ENCODE measurements around the gene USP49. TPM values are rescaled to one million over a fixed set of nuclear protein-coding genes. Genes with fewer than 3 reads are reported as not detected.

The USP49 gene
- total RNA-seq, 1 experiment from 2014 or later = 2.9 TPM

DNA sequence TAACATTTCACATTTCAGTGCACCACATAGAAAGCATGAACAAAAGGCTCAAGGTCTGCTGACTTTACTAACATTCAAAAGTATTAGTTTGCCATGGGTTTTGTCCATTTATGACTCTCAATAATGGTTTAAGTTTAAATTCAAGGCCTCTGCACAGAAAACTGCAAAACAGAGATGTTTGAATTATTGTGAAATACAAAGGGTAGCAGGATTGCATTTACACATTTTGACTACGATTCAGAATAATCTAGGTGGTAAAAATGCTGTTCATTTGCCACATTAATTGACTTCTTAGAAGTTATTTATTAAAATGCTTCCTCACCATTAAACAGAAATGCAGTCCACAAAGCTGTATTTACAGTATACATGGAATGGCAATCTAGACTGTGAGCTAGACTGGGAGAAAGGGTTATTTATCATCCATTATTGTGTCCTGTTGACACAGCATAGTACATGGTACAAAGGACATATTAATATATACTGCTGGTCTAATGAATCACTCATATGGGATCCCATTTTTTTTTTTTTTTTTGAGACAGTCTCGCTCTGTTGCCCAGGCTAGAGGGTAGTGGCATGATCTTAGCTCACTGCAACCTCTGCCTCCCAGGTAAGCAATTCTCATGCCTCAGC lies 18.0 kb downstream of the USP49 start:
- no peak for DNase-seq (ENCODE audit: low spot score)

DNA sequence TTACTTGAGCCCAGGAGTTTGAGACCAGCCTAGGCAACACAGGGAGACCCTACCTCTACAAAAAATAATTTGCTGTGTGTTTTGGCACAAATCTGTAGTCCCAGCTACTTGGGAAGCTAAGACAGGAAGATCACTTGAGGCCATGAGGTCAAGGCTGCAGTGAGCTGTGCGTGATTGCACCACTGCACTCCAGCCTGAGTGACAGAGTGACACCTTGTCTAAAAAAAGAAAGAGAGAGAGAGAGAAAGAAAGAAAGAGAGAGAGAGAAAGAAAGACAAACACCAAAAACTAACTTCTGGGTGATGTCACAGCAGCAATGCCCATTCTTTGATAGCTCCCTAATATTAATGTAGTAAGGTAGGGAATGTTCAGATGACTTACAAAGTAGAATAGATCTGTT lies 20.4 kb downstream of the USP49 start:
- DNase-seq (ENCODE audit: low spot score) = no peak

DNA sequence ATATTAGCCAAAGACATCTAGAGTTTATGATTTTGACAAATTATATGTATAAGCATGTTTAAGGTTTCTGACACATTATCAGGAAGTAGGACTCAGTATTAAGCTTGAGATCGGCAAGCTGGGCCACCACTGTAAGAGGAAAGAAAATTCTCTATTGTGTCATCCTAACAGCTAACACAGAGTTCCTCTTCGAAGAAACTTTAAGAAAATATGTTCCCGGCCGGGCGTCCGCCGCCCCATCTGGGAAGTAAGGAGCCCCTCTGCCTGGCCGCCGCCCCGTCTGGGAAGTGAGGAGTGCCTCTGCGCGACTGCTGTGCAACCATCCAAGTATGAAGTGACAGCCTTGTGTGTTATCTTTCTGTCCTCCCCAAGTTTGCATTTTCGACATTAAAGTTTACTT lies 23.0 kb downstream of the USP49 start:
- no peak for DNase-seq (ENCODE audit: low spot score)

DNA sequence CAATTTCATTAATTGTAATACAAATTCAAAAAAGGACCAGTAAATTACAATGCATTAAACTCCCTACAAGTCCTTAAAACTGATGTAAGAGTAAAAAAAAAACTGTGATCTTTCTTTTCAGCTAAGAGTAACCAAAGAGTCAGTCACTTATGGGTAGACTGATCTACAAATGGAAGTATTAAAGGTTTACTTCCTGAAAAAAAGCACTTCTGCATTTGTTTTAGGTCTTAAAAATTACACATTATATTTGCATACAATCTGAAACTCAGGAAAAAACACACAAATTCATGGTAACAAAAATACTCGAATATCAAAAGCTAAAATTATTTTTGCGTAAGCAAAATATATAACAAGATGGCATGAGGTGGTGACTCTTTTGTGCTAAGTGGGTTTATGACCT lies 23.5 kb downstream of the USP49 start:
- DNase-seq (ENCODE audit: low spot score) = no peak

DNA sequence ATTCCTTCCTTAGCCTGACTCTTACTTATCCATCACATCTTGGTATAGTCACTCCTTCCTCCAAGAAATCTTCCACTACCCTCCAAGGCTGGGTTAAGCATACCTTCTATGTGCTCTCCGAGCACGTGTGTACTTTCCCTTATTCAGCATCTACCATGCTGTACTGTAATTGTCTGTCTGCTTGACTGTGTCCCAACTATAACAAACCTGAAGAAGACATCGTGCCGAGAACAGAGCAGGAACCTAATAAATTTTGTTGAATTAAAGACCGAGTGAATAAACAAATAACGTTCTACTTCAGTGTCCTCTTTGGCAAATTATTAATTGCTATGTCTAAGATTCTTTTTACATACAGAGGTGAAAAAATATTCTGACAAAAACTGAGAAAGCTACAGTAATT lies 35.8 kb downstream of the USP49 start:
- no peak for DNase-seq (ENCODE audit: low spot score)

DNA sequence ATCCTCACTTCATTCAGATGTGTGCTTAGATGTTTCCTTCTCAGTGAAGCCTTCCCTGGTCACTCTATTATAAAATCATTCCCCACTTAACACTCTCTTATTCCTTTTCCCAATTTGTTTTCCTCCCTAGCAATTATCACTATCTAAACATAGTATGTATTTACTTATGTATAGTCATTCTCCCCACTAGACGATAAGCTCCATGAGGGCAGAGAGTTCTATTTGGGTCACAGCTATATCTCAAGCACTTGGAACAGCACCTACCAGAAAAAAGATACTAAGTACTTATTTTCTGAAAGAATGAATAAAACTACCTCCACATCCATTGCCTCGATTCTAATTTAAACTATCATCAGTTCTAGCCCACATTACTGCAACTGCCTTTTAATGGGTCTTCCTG lies 36.5 kb downstream of the USP49 start:
- DNase-seq (ENCODE audit: low spot score) = no peak

DNA sequence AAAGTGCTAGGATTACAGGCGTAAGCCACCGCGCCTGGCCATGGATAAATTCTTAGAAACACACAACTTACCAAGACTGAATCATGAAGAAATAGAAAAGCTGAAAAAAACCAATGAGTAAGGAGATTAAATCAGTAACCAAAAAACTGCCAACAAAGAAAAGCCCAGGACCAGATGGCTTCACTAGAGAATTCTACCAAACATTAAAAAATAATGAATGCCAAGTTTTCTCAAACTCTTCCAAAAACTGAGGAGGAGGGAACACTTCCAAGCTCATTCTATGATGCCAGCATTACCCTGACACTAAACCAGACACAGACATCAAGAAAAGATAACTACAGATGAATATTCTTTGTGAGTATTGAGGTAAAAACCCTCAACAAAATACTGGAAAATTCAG lies 44.3 kb downstream of the USP49 start:
- DNase-seq (ENCODE audit: low spot score) = no peak

DNA sequence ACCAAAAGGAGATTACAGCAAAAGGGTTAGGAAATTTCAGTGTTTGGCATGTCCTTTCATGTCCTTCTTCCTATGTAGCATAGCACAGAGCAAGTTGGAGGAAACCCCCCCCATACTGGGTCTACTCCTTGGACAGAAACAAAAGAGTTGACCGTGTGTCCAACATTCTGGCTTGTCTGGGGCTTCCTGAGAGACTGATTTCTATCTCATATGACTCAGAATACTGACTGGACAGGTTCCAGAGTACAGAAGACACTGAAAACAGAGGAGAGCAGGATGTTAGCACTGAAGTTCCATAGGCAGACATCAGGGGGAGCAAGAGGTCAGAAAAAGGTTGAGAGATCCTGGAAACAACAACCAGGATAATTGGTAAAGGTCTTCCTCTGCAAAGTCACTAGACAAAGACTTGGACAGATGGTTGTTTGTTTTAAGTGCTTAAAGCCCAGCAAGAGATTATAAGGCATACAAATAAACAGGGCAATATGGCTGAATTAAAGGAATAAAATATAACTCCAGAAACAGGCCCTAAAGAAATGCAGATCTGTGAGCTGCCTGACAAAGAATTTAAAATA lies 48.4 kb downstream of the USP49 start:
- peak; percentile 95 for DNase-seq (ENCODE audit: low spot score)

DNA sequence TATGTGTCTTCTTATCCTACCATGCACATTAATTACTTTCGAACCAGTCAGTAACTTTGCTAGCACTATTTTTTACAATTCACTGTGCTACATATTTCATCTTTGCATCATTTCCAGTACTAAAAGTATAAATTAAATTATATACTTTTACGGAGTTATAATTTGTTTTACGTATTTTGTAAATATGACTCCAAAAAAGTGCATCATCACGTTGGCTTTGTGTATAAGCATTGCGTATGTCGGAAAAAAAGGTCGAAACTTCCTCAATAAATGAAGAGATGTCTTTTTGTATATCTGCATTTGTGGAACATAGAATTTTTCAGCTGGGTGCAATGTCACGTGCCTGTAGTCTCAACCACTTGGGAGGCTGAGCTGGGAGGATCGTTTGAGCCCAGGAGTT lies 52.0 kb downstream of the USP49 start:
- DNase-seq (ENCODE audit: low spot score) = no peak

DNA sequence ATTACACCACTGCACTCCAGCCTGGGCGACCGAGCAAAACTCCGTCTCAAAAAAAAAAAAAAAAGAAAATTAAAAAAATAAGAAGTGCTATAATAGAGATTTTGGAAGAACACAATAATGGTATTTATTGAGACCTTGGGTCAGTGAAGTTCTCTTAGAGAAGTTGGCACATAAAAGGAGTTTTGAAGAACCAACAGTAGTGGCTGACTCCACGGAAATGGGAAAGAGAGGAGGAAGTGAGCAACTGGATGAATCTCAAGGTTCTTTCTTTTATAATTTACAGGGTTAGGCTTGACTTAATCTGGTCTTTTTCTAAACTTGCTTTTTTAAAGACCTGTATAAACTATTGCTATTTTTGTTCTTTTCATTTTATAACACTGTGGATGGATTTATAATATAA lies 54.8 kb downstream of the USP49 start:
- DNase-seq (ENCODE audit: low spot score) = no peak

DNA sequence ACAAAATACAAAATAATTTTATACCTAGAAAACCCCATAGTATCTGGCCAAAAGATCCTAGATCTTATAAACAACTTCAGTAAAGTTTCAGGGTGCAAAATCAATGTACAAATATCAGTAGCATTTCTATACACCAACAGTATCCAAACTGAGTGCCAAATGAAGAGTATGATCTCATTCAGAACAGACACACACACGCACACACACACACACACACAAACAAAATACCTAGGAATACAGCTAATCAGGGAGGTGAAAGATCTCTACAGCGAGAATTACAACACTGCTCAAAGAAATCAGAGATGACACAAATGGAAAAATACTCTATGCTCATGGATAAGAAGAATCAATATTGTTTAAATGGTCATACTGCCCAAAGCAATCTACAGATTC lies 58.5 kb downstream of the USP49 start:
- DNase-seq (ENCODE audit: low spot score) = no peak

DNA sequence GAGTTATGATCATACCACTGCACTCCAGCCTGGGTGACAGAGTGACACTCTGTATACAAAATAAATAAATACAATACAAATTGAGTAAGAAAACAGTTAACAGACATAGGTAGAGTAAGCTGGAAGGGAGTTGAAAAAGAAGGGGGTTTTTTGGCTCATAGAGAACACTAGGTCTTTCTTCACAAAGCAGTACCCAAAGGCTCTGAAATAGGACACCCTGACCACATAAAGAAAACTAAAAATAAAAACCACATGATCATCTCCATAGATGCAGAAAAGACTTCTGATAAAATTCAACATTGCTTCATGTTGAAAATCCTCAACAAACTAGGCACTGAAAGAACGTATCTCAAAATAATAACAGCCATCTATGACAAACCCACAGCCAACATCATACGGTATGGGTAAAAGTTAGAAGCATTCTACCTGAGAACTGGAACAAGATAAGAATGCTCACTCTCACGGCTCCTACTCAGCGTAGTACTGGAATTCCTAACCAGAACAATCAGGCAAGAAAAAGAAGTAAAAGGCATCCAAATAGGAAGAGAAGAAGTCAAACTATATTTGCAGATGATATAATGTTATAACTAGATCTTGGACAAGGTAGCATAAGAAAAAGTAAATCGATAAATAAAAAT lies 59.0 kb downstream of the USP49 start:
- DNase-seq (ENCODE audit: low spot score) = no peak

DNA sequence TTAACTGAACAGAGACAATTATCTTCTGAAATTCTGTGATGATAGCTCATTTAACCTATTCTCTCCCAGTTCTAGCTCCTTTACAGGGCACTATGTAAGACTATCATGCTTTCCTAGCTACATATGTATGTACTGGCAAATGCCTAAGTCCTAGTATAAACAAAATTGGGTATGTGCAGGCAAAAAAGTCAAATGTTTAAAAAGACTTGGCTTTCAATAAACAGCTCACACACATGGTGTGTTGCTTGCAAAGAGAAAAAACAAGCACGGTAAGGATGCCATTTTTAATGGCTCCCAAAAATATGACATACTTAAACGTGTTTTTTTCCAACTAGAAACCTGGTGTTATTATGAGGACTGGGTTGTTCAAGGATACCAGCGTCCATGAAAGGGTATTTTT lies 62.9 kb downstream of the USP49 start:
- no peak for DNase-seq (ENCODE audit: low spot score)

DNA sequence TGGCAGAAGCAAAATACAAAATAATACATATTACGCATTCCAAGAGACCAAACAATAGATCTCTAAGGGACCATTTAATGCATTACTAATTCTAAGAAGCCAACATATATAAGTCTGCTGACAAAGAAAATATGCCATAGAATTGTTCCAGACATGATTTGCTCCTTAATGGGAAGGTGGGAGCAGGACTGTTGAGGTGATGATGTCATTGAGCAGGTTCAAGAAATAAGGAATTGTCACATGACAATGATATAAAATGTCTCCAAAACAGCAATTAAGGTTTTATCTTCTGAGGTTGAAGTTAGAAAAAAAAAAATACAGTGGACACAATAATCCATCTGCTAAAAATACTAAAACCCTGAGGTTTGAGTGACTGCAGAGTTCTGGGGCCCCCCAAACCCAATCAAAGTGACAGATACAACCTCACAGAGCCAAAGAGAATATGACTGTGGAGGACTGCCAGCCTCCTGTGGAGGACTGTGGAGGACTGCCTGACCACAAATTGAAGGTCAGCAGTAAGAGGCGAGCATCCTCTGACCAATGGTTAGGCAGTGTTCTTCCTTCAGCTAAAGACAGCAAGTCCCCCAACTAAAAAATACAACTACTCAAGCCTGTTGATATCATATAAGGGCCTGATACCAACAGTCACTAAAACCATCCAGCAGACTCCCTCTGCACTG lies 68.7 kb downstream of the USP49 start:
- no peak for DNase-seq (ENCODE audit: low spot score)

DNA sequence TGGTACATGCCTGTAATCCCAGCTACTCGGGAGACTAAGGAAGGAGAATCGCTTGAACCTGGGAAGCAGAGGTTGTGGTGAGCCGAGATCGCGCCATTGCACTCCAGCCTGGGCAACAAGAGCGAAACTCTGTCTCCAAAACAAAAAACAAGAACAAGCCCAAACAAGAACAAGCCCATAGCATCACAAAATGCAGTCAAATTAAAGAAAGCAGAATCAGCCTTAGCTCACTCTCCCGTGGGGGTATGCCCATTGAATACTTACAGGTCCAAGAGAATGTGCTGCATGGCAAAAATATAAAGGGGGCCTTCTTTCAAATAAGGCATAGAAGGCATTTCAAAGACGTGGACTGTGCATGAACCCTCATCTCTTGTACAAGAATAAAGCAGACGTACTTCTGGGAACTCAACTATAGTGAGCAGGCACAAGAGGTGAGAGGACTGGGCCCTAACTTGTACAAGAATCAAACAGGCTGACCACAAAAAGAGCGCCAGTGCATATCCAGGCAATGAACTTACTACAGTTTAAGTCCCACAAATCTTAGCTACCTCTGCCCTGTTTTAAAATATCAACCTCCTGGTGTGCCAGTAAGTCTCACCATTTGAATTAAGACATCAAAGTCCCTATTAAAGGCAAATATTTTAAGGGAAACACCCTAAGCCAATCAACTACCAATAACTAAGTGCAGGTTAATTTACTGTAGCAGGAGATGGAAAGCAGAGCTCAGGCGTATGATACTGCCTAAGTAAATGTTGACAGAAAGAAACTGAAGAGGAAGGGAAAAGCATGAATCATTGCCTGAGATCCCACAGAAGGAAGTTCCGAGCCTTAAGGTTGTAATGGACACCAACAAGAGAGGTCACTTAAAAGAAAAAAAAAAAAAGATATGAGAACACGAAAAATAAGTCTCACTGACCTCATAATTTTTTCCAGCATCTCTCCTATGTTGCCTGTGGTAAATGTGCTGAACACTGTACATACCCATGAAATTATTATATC lies 70.3 kb downstream of the USP49 start:
- DNase-seq (ENCODE audit: low spot score) = peak; percentile 66

DNA sequence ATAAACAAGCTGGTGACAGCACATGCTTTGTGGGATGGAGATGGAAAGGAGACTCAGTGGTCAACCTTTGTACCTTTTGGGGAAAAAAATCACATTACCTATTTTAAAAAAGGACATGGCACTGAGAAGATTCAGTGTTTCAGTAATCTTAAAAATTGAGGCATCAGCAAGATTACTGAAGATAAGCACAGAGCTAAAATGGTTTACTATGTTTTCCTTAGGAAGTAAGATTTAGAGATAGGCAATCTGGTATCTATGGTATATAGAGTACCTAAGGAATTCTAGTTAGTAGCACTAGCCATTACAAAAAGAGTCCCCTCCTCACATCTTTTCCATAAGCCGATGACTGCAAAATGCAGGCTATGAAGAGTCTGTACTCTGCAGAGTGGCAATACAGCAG lies 72.0 kb downstream of the USP49 start:
- DNase-seq (ENCODE audit: low spot score) = no peak

DNA sequence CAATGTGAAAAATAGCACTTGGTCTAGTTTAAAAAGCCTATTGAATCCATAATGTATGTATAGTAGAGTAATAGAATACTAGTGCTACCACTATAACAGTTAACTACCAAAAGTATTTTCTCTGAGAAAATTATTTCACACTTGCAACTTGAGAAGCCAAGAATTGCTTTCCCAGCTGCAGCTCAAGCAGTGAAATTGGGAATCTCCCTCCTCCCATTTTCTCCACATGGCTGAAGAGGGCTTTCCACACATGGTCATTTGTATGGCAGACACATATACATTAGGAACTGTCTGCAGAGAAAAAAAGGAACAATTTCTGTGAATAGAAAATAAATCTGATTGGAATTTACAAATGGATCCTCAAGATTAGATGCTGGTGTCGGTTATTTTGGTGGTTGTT lies 73.2 kb downstream of the USP49 start:
- no peak for DNase-seq (ENCODE audit: low spot score)

DNA sequence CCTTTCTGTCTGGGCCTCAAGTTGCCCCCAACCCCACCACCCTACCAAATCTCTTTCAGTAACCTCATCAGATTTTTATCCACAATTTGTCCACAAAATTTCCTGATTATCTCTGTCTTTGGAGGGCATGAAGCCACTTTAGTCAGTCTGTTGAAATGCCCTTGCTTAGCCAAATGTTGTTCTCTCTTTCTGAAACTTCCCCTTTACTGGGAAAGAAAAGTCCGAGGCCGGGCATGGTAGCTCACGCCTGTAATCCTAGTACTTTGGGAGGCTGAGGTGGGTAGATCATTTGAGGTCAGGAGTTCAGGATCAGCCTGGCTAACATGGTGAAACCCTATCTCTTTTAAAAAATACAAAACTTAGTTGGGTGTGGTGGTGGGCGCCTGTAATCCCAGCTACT lies 73.9 kb downstream of the USP49 start:
- no peak for DNase-seq (ENCODE audit: low spot score)

DNA sequence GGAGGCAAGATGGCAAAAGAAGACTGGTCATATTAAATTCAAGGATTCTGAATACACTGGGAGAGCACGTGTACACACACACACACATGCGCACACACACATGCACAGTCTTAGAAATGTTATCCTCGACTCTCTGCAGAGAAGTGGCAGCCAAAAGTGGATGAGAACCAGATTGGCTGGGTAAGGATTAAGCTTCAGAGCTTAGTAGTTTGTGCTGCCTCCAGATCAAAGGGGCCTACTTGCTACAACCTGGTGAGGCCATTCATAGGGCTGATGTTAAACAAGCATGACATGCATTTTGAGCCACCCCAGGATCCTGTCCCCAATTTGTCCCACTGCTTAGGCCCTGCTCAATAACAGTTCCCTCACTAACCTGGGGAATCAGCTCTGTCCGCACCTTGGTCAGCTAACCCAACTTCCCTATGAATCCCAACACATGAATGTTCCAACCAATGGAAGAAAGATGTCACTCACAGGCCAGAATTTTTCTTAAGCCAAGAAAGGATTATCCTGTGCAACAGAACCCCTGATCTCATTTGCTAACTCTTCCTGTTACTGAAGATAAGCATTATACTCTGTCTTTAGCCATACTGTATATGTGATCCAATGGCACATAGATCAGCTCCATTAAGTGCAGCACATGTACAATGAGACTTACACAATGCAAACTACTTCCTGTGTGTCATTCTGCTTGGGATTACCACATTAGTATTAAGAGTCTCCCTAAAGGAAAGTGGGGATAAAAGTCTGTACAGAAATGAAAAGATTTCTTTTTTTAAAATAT lies 76.7 kb downstream of the USP49 start:
- no peak for DNase-seq (ENCODE audit: low spot score)

DNA sequence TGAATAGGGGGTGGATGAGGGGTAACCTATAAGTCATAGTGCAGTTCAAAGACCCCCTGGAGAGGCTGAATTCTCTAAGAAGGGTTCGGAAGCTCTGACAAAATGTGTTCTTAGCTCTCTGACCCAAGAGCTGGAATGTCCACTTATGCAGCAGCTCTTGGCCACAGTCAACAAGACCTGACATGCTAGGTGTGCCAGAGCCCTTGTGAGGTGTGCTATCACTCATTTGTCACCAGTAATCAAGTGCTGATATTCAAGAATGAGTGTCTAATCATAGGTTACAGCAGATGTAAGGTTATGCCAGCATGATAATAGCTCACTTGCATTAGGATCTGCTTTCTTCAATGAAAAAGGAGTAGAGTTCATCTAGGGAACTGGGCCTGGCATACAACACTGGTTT lies 79.6 kb downstream of the USP49 start:
- DNase-seq (ENCODE audit: low spot score) = no peak

DNA sequence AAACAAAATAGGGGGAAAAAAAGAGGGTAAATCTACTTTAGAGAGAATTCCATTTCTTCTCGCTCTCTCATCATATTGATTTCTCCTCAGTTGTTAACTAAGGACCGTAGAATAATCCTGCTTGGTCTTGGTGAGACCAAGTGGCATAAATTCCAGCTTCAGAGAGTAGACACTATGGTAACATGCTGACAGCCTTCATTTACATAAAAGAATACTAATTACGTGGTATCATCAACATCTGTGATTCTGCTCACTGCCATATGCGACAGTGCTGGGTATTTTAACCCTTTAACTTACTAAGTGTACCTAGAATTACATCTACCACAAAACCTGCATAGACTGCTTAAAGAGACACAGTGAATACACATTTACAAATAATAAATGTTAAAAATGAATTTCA lies 80.5 kb downstream of the USP49 start:
- no peak for DNase-seq (ENCODE audit: low spot score)

Data from HT-29 (cell line).